Cardiac fibroblast (primary cell): ENCODE results near the gene RNF212.
"Not testable (repeated sequence)": the region's sequence is repeated elsewhere in the genome, so short reads cannot be mapped to it uniquely, and the experiment has no call there.

ENCODE experiments used
- DNase-seq, 2 donors: peaks; one replicate each; pipeline versions ENCODE4 v3.0.0 to v3.0.0-alpha.2; 2010; ENCODE audit warnings: low read depth in 2 of 2
- H3K4me3 ChIP-seq, 2 donors: replicated peaks in 1 of 2; 1 replicate in 1 of 2; 2 replicates in 1 of 2; pipeline ENCODE4 v1.5.1; 2011; ENCODE audit warnings: low read depth in 2 of 2, low read length in 2 of 2, mild to moderate bottlenecking in 2 of 2, moderate library complexity in 1 of 2
- CTCF ChIP-seq: IDR thresholded peaks from one replicate; pipeline ENCODE4 v1.5.1; 2011; ENCODE audit warnings: low read depth, mild to moderate bottlenecking, low read length, inconsistent platforms

Gene RNF212

GRCh38 chr4:1056671-1057402 is 56.5 kb downstream of the RNF212 start:
- DNase-seq = no peak
- no peak overlapping the region for H3K4me3 ChIP-seq
- no peak for TF ChIP-seq CTCF

- no peak overlapping the region for H3K4me3 ChIP-seq
- DNase-seq = peak in 1 of 2 donors; percentile 40
- TF ChIP-seq CTCF = no peak
Observed at GRCh38 chr4:1055721-1056590, 57.4 kb downstream of the RNF212 start.

GRCh38 chr4:1055243-1055701 is 58.1 kb downstream of the RNF212 start:
- H3K4me3 ChIP-seq, DNase-seq: not testable (repeated sequence)

- H3K4me3 ChIP-seq, DNase-seq: not testable (repeated sequence)
Observed at GRCh38 chr4:1054696-1055242, 58.6 kb downstream of the RNF212 start.

DNA sequence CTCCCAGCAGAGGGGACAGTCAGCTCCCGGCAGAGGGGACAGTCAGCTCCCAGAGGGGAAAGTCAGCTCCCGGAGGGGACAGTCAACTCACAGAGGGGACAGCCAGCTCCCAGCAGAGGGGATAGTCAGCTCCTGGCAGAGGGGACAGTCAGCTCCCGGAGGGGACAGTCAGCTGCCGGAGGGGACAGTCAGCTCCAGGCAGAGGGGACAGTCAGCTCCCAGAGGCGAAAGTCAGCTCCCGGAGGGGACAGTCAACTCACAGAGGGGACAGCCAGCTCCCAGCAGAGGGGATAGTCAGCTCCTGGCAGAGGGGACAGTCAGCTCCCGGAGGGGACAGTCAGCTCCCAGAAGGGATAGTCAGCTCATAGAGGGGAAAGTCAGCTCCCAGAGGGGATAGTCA is 59.5 kb downstream of the RNF212 start:
- not testable (repeated sequence) for DNase-seq

DNA sequence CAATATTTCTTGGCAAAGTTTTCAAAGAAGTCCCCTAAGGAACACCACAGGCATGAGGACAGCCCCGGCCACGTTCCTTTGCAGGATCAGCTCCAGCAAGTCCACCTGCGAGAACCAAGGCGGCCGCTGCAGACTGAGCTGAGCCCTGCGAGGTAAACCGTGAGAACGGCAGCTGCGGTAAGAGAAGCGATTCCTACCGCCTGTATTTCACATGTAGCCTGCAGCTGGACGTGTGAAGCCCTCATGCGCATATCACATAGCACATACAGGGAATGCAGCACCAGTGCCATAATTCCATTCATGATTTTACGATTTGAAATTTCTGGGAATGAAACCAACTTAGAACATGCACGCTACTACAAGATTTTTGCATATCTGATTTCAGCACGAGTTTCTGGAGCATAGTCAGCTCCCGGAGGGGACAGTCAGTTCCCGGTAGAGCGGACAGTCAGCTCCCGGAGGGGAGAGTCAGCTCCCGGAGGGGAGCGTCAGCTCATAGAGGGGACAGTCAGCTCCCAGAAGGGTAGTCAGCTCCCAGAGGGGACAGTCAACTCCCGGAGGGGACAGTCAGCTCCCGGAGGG is 60.2 kb downstream of the RNF212 start:
- peak; percentile 52 to 70 for DNase-seq
- TF ChIP-seq CTCF = no peak
- H3K4me3 ChIP-seq = no peak overlapping the region

More for the DNA sequence above, 59.5 kb downstream of the RNF212 start:
- not testable (repeated sequence) for H3K4me3 ChIP-seq

GRCh38 chr4:1052231-1052671 is 61.1 kb downstream of the RNF212 start:
- no peak for DNase-seq
- no peak overlapping the region for H3K4me3 ChIP-seq
- no peak for TF ChIP-seq CTCF

DNA sequence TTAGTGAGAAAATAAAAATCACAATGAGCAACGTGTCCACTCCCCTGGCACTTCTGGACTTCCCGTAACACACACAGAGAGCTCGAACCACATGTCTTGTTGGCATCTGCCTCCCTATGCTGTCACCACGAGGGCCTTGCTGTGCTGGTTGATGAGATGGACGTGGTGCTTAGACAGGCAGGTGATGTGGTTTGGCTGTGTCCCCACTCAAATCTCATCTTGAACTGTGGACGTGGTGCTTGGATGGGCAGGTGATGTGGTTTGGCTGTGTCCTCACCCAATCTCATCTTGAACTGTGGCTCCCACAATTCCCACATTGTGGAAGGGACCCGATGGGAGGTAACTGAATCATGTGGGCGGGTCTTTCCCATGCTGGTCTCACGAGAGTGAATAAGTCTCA is 61.9 kb downstream of the RNF212 start:
- no peak for DNase-seq
- no peak for TF ChIP-seq CTCF
- no peak overlapping the region for H3K4me3 ChIP-seq
